Measurements from ENCODE around the gene SCLT1.

The SCLT1 gene

DNA sequence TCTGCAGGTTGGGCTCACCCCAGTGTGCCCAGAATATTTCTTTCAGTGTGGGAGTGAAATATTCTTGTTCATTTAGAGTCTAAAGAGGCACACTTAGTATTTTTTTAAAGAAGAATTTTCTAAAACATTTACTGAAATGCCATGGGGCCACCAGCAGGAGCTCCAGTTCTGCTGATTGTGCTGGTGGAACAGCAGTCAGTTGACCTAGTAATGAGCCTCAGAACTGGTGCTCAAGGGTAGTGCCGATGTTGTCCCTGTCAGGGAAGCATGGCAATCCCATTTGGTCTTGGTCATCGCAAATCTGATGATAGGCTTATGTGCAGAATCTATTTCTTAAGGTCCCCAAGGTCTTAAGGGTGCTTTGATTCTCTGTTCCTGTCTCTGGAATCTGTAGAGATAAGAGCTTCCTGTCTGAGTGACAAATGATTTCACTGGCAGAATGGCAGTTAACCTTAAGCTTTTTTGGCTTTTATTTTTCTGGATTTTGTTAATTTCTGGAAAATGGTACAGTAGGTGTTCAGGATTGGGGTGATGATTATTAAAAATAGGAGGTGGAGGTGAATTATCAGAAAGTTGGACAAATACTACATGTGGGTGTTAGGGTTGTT is 252.5 kb downstream of the SCLT1 start:
- no peaks in the 10 kb centered on the region for H3K9me3 ChIP-seq (ENCODE audit: insufficient read depth, low read length)
- H2AFZ ChIP-seq (ENCODE audit: low read depth, low read length) = no peak overlapping the region
- TF ChIP-seq EZH2phosphoT487 (IDR thresholded peaks at IDR 0.05; ENCODE audit: low read depth) = no peak
- H4K20me1 ChIP-seq (ENCODE audit: insufficient read depth, low read length) = peaks cover 38% of the 10 kb centered on the region
- no peak overlapping the region for H3K27ac ChIP-seq (ENCODE audit: low read length)
- no peak overlapping the region for H3K4me3 ChIP-seq (ENCODE audit: low read length)
- H3K36me3 ChIP-seq (replicated peaks; ENCODE audit: low read depth, low read length) = peaks cover 41% of the 10 kb centered on the region
- H3K9ac ChIP-seq (ENCODE audit: low read length) = no peak overlapping the region
- H3K27me3 ChIP-seq (ENCODE audit: low read depth, low read length) = no peaks in the 10 kb centered on the region
- H3K4me2 ChIP-seq (ENCODE audit: low read length) = no peak overlapping the region
- no peaks in the 10 kb centered on the region for H3K4me1 ChIP-seq (ENCODE audit: low read length)
- H3K79me2 ChIP-seq (ENCODE audit: low read length) = peaks cover 78% of the 10 kb centered on the region

DNA sequence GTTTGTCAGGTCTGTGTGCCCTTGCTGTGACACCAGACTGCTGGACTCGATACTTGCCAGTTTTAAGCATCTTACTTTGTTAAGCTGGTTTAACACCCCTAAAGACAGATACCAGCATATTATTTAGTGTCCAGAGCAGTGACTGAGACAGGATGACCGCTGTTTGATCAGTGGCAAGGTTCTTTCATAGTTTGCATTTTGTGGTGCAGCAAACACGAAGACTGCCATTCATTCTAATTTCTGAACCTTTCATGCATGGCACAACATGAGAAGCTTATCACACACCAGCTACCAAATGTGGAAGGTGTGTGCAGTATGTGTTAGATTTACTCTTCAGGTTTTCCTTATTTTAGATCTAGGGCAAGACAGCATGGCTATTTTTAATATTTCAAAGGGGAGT is 255.7 kb downstream of the SCLT1 start:
- peaks cover 43% of the 10 kb centered on the region for H3K36me3 ChIP-seq (replicated peaks; ENCODE audit: low read depth, low read length)

DNA sequence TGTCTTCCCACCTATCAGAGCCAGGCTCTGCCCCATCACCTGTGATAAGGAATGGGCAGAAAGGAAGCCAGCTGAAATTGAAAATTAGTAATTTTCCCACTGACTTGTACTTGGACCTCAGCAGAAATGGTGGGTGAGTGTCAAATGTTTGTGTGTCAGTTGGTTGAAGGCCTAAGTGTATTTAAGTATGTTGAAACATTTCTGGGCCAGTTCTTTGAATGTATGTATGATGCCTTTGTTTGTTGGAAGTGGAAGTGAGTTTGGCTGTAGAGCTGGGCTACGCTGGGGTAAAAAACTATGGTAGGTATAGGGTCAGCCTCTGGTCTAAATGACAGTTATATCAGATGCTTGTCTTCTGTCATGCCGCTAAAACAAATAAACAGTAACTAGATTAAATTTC is 256.1 kb downstream of the SCLT1 start:
- TF ChIP-seq EZH2phosphoT487 (IDR thresholded peaks at IDR 0.05; ENCODE audit: low read depth) = no peak
- TF ChIP-seq, protein P1, sequence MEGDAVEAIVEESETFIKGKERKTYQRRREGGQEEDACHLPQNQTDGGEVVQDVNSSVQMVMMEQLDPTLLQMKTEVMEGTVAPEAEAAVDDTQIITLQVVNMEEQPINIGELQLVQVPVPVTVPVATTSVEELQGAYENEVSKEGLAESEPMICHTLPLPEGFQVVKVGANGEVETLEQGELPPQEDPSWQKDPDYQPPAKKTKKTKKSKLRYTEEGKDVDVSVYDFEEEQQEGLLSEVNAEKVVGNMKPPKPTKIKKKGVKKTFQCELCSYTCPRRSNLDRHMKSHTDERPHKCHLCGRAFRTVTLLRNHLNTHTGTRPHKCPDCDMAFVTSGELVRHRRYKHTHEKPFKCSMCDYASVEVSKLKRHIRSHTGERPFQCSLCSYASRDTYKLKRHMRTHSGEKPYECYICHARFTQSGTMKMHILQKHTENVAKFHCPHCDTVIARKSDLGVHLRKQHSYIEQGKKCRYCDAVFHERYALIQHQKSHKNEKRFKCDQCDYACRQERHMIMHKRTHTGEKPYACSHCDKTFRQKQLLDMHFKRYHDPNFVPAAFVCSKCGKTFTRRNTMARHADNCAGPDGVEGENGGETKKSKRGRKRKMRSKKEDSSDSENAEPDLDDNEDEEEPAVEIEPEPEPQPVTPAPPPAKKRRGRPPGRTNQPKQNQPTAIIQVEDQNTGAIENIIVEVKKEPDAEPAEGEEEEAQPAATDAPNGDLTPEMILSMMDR (IDR thresholded peaks at IDR 0.05; ENCODE audit: low read depth, low read length) = no peak
- Histone ChIP-seq H3K4me2 (ENCODE audit: low read length) (no peak overlapping the region), H2AFZ (ENCODE audit: low read depth, low read length) (no peak overlapping the region), H4K20me1 (ENCODE audit: insufficient read depth, low read length) (peaks cover 64% of the 10 kb centered on the region), H3K79me2 (ENCODE audit: low read length) (peaks cover 94% of the 10 kb centered on the region), H3K4me1 (ENCODE audit: low read length) (peaks cover 10% of the 10 kb centered on the region), H3K27ac (ENCODE audit: low read length) (no peak overlapping the region), H3K36me3 (replicated peaks; ENCODE audit: low read depth, low read length) (peaks cover 46% of the 10 kb centered on the region), H3K27me3 (ENCODE audit: low read depth, low read length) (no peaks in the 10 kb centered on the region), H3K9ac (ENCODE audit: low read length) (no peak overlapping the region), H3K9me3 (ENCODE audit: insufficient read depth, low read length) (no peaks in the 10 kb centered on the region), H3K4me3 (ENCODE audit: low read length) (no peak overlapping the region)

More for the DNA sequence above, 255.7 kb downstream of the SCLT1 start:
- Histone ChIP-seq H3K79me2 (ENCODE audit: low read length) (peaks cover 94% of the 10 kb centered on the region), H3K4me1 (ENCODE audit: low read length) (peaks cover 6% of the 10 kb centered on the region), H2AFZ (ENCODE audit: low read depth, low read length) (no peak overlapping the region), H3K9ac (ENCODE audit: low read length) (no peak overlapping the region), H3K4me2 (ENCODE audit: low read length) (no peak overlapping the region), H4K20me1 (ENCODE audit: insufficient read depth, low read length) (peaks cover 60% of the 10 kb centered on the region), H3K4me3 (ENCODE audit: low read length) (no peak overlapping the region), H3K27me3 (ENCODE audit: low read depth, low read length) (no peaks in the 10 kb centered on the region), H3K9me3 (ENCODE audit: insufficient read depth, low read length) (no peaks in the 10 kb centered on the region), H3K27ac (ENCODE audit: low read length) (no peak overlapping the region)
- TF ChIP-seq, protein P1 (IDR thresholded peaks at IDR 0.05; ENCODE audit: low read depth, low read length) = no peak
- no peak for TF ChIP-seq EZH2phosphoT487 (IDR thresholded peaks at IDR 0.05; ENCODE audit: low read depth)

DNA sequence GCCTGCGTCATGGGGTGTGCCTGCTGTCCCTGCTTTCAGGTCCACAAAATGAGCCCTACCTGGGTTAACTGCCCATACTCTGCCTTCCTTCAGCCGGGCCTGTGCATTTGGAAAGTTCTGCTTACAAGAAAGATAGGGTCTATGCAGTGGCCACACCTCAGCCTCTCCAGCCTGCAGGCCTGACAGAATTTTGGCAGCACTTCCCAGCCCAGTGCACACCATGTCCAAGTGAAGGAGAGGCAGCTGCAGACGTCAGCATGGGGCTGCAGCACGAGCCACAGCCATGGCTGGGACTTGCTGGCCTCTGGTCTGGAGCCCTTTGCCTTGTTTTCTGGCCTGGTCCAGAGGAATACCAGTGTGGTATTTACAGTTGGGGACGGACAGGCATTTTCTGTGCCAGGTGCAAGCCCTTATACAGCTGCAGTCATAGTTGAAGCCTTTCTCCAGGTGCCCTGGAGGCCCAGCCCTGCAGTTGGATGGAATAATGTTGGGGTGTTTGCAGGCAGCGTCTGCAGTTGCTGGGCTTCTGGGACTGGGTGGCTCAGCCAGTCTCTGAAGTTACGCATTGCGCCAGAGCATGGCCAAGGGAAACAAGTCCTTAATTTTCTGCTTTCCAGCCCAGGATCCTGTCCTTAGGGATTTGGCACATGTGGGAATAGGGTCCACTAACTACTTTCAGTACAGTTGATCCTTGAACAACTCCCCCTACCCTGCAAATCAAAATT is 257.7 kb downstream of the SCLT1 start:
- H4K20me1 ChIP-seq (ENCODE audit: insufficient read depth, low read length) = peaks cover 66% of the 10 kb centered on the region
- peaks cover 26% of the 10 kb centered on the region for H3K4me1 ChIP-seq (ENCODE audit: low read length)
- H3K27ac ChIP-seq (ENCODE audit: low read length) = no peak overlapping the region
- H3K9me3 ChIP-seq (ENCODE audit: insufficient read depth, low read length) = no peaks in the 10 kb centered on the region
- H3K27me3 ChIP-seq (ENCODE audit: low read depth, low read length) = no peaks in the 10 kb centered on the region
- TF ChIP-seq, protein P1 (IDR thresholded peaks at IDR 0.05; ENCODE audit: low read depth, low read length) = no peak
- TF ChIP-seq EZH2phosphoT487 (IDR thresholded peaks at IDR 0.05; ENCODE audit: low read depth) = no peak
- no peak overlapping the region for H3K4me3 ChIP-seq (ENCODE audit: low read length)
- no peak overlapping the region for H3K9ac ChIP-seq (ENCODE audit: low read length)
- H3K4me2 ChIP-seq (ENCODE audit: low read length) = no peak overlapping the region
- H2AFZ ChIP-seq (ENCODE audit: low read depth, low read length) = no peak overlapping the region
- H3K36me3 ChIP-seq (replicated peaks; ENCODE audit: low read depth, low read length) = peaks cover 47% of the 10 kb centered on the region
- H3K79me2 ChIP-seq (ENCODE audit: low read length) = peaks cover 95% of the 10 kb centered on the region

Data from OCI-LY3 (cell line).